Naive B cell (primary cell): Measurements from ENCODE around the gene ZFAND5. TPM values are rescaled to one million over a fixed set of nuclear protein-coding genes. Genes with fewer than 3 reads are reported as not detected.

ENCODE experiments used
- ATAC-seq, 2 donors: fragments of 150-1000 bp; cut with Tn5 transposase; 2 replicates each; pipeline ENCODE4 v1.10.0; 2021; ENCODE audit warnings: low read depth in 2 of 2, mild to moderate bottlenecking in 2 of 2, moderate library complexity in 2 of 2
- DNase-seq: peaks from one replicate; pipeline ENCODE4 v3.0.0; 2022
- H3K27ac Mint-ChIP-seq, 6 donors: one replicate each; pipeline ENCODE4 v1.8.0; 2020 to 2022; ENCODE audit warnings: mild to moderate bottlenecking in 6 of 6, mixed read lengths in 6 of 6, moderate library complexity in 5 of 6, inconsistent platforms in 2 of 6
- H3K27me3 Mint-ChIP-seq, 3 donors: one replicate each; pipeline ENCODE4 v1.8.0; 2021 to 2022; ENCODE audit warnings: mixed read lengths in 3 of 3, mild to moderate bottlenecking in 1 of 3
- H3K36me3 Mint-ChIP-seq, 2 donors: one replicate each; pipeline ENCODE4 v1.8.0; 2020 to 2022; ENCODE audit warnings: mixed read lengths in 2 of 2, inconsistent platforms in 1 of 2, mild to moderate bottlenecking in 1 of 2
- H3K4me1 Mint-ChIP-seq, 3 donors: one replicate each; pipeline ENCODE4 v1.8.0; 2020 to 2022; ENCODE audit warnings: mixed read lengths in 3 of 3, inconsistent platforms in 1 of 3, mild to moderate bottlenecking in 1 of 3, moderate library complexity in 1 of 3
- H3K4me3 Mint-ChIP-seq, 8 donors: one replicate each; pipeline ENCODE4 v1.8.0; 2020 to 2022; ENCODE audit warnings: mild to moderate bottlenecking in 8 of 8, mixed read lengths in 8 of 8, moderate library complexity in 8 of 8, inconsistent platforms in 2 of 8
- H3K9me3 Mint-ChIP-seq, 7 donors: one replicate each; pipeline ENCODE4 v1.8.0; 2020 to 2022; ENCODE audit warnings: mixed read lengths in 7 of 7, mild to moderate bottlenecking in 5 of 7, inconsistent platforms in 2 of 7, moderate library complexity in 1 of 7
- polyA plus RNA-seq, 6 donors: library from polyadenylated mRNA; unstranded; fragments of 300-500 nt; fragmentation: Illumina TruSeq; gene quantifications; one replicate each; pipeline ENCODE4 v1.2.3, GENCODE V29; 2021; ENCODE audit warnings: low read depth in 6 of 6

ZFAND5 gene
- polyA plus RNA-seq, 6 donors from 2014 or later: 59.6 to 100 (median 75.3) TPM

GRCh38 chr9:72356041-72356582, 8.9 kb downstream of the ZFAND5 start:
- no peak for ATAC-seq
- Mint-ChIP-seq H3K36me3 (peaks cover 15 to 23% of the 10 kb centered on the region in 2 donors), H3K27ac (peak overlapping the region; percentile 24 to 85 (median 69)), H3K9me3 (no peaks in the 10 kb centered on the region), H3K4me3 (no peak overlapping the region), H3K27me3 (no peaks in the 10 kb centered on the region), H3K4me1 (peaks cover 21 to 32% (median 26%) of the 10 kb centered on the region in 3 donors)
- no peak for DNase-seq

- H3K36me3 Mint-ChIP-seq: peaks cover 15 to 23% of the 10 kb centered on the region in 2 donors
- no peaks in the 10 kb centered on the region for H3K27me3 Mint-ChIP-seq
- peaks cover 19 to 29% (median 21%) of the 10 kb centered on the region in 3 donors for H3K4me1 Mint-ChIP-seq
- peak overlapping the region in 2 of 6 donors; percentile 18 to 54 for H3K27ac Mint-ChIP-seq
- no peak overlapping the region for H3K4me3 Mint-ChIP-seq
- H3K9me3 Mint-ChIP-seq: no peaks in the 10 kb centered on the region
- ATAC-seq (no peak), DNase-seq (no peak)
These were observed 9.9 kb downstream of the ZFAND5 start for GRCh38 chr9:72355153-72355552.

- H3K9me3 Mint-ChIP-seq: no peaks in the 10 kb centered on the region
- peaks cover 18 to 29% (median 21%) of the 10 kb centered on the region in 3 donors for H3K4me1 Mint-ChIP-seq
- H3K27me3 Mint-ChIP-seq: no peaks in the 10 kb centered on the region
- ATAC-seq (no peak), DNase-seq (no peak)
- H3K27ac Mint-ChIP-seq: peak overlapping the region in 2 of 6 donors; percentile 18 to 38
- peaks cover 15 to 23% of the 10 kb centered on the region in 2 donors for H3K36me3 Mint-ChIP-seq
- H3K4me3 Mint-ChIP-seq: no peak overlapping the region
These were observed 10.3 kb downstream of the ZFAND5 start for GRCh38 chr9:72354704-72355103.

DNA sequence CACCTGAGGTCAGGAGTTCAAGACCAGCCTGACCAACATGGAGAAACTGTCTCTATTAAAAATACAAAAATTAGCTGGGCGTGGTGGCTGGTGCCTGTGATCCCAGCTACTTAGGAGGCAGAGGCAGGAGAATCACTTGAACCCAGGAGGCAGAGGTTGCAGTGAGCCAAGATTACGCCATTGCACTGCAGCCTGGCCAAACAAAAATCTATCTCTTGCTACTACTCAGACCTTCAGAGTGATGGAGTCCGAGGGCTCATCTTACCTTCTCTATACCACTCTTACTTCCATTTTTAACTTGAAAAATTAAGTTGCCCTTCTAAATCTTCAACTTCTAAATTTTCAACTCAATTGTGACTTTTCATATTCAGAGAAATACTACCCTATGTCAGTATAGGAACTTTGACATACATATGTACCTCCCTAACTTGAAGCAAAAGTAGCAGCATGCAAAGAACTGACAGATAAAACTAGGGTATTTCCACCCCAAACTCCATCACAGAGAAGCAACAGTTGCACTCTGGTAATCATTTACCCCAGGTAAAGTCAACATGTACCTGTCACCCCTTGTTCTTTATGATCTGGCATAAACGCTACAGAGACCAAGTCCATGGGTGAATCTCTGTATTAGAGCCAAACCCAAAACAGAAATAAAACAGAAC, 11.4 kb downstream of the ZFAND5 start:
- no peak for ATAC-seq
- Mint-ChIP-seq H3K4me3 (no peak overlapping the region), H3K36me3 (peaks cover 8 to 23% of the 10 kb centered on the region in 2 donors), H3K27ac (peak overlapping the region in 5 of 6 donors; percentile 21 to 73 (median 33)), H3K9me3 (no peaks in the 10 kb centered on the region), H3K4me1 (peaks cover 11 to 20% (median 17%) of the 10 kb centered on the region in 3 donors), H3K27me3 (no peaks in the 10 kb centered on the region)
- no peak for DNase-seq

DNA sequence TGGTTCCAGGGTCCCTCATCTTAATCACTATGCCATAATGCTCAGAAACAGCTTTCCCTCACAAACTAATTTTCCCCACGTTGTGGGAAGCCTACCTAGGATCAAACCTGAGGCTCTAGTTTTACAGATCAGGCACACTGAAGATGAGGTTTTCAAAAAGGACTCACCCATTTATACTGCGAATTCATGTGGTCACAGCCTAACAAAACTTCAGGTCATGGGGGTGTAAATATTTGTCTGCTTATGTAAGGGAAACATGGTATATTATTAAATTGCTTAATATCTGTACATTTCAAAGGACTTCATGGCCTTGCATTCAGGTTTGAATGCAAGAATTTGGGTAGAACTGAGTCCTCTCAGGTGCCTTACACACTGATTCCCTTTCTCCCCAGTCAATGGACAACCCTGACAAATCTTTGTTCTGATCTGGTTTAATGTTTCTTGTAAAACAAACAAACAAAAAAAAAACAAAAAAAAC, 12.1 kb downstream of the ZFAND5 start:
- H3K4me3 Mint-ChIP-seq: no peak overlapping the region
- peak overlapping the region in 1 of 6 donors; percentile 73 for H3K27ac Mint-ChIP-seq
- ATAC-seq: no peak
- H3K4me1 Mint-ChIP-seq: peaks cover 7 to 15% (median 13%) of the 10 kb centered on the region in 3 donors
- peaks cover 8 to 19% of the 10 kb centered on the region in 2 donors for H3K36me3 Mint-ChIP-seq
- DNase-seq: no peak
- H3K9me3 Mint-ChIP-seq: no peaks in the 10 kb centered on the region
- no peaks in the 10 kb centered on the region for H3K27me3 Mint-ChIP-seq

DNA sequence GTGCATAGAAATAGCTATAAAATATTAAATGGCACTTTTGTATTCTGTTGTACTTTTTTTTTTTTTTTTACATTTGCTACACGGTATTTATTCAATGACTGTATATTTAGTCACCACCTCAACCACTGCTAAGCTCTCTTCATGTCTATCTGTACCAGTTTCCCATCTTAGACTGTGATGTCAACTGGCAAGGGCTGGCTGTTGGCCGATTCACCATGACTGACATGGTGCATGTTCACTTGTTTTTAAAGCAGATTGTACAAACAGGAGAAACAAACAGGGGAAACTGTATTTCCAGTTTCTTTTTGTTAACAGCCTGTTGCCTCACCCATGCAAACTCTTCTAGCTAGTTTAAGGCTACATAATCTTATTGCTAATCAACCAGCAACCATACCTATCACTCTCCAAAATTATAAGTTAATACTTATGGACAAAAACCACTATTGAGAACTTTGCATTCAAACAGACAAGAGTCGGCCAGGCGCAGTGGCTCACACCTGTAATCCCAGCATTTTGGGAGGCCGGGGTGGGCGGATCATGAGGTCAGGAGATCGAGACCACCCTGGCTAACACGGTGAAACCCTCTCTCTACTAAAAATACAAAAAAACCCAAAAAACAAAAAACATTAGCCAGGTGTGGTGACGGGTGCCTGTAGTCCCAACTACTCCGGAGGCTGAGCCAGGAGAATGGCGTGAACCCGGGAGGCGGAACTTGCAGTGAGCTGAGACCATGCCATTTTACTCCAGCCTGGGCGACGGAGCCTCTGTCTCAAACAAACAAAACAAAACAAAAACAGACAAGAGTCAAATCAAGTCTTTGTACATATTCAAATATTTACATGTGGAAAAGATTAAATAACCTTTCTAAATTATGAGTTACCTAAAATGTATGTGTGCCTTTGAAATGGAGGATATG, 13.2 kb downstream of the ZFAND5 start:
- Mint-ChIP-seq H3K27me3 (no peaks in the 10 kb centered on the region), H3K27ac (peak overlapping the region in 1 of 6 donors; percentile 32), H3K4me1 (peaks cover under 1 to 8% (median 7%) of the 10 kb centered on the region in 3 donors), H3K9me3 (no peaks in the 10 kb centered on the region), H3K4me3 (no peak overlapping the region), H3K36me3 (peaks cover 8 to 14% of the 10 kb centered on the region in 2 donors)
- no peak for DNase-seq
- ATAC-seq: no peak

DNA sequence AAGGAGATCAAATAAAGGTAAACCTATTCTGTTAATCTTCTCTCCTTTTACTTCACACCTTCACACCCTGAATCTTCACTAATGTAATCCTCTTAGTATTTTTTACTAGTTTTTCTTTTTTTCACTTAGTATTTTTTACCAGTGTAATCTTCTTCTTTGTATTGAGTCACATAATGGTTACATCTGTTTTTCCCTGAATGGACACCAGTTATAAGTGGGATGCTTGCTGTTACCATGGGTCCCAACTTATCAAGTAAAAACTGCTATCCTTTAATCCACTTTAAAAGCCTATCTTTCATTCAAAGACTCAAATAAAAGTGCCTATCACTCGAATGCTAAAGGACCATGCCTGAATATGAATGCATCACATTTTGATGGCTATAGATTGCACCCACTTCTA, 15.1 kb downstream of the ZFAND5 start:
- Mint-ChIP-seq H3K36me3 (no peaks in the 10 kb centered on the region), H3K9me3 (no peaks in the 10 kb centered on the region), H3K27ac (peak overlapping the region in 3 of 6 donors; percentile 44 to 86 (median 55)), H3K4me1 (peaks cover 0 to 4% (median 0%) of the 10 kb centered on the region in 3 donors), H3K4me3 (no peak overlapping the region), H3K27me3 (no peaks in the 10 kb centered on the region)
- DNase-seq (no peak), ATAC-seq (no peak)

GRCh38 chr9:72349240-72349639, 15.8 kb downstream of the ZFAND5 start:
- Mint-ChIP-seq H3K36me3 (no peaks in the 10 kb centered on the region), H3K27ac (peak overlapping the region in 1 of 6 donors; percentile 7), H3K4me3 (no peak overlapping the region), H3K27me3 (no peaks in the 10 kb centered on the region), H3K9me3 (no peaks in the 10 kb centered on the region), H3K4me1 (peaks cover 0 to 4% (median 0%) of the 10 kb centered on the region in 3 donors)
- no peak for DNase-seq
- ATAC-seq: no peak

DNA sequence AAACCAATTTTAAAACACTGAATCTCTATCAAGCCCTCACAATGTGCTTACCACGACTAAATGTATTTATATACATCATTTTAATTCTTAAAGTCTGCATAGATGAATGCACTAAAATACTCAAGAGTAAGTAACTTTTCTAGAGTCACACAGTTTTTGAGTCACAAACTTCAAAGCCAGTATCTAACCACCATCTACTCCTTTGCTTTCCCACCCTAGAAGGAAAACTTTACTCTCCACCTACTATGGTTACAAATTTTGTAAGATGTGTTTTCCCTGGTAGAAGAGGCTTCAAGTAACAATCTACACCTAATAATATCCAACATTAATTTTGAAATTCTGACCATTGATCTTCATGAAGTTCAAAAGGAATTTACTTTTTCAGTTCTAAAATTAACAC, 18.7 kb downstream of the ZFAND5 start:
- no peaks in the 10 kb centered on the region for H3K9me3 Mint-ChIP-seq
- H3K4me3 Mint-ChIP-seq: no peak overlapping the region
- peaks cover 0 to 8% (median 0%) of the 10 kb centered on the region in 3 donors for H3K4me1 Mint-ChIP-seq
- DNase-seq (no peak), ATAC-seq (no peak)
- peaks cover 0 to 9% of the 10 kb centered on the region in 2 donors for H3K36me3 Mint-ChIP-seq
- no peak overlapping the region for H3K27ac Mint-ChIP-seq
- H3K27me3 Mint-ChIP-seq: no peaks in the 10 kb centered on the region

- H3K27me3 Mint-ChIP-seq: no peaks in the 10 kb centered on the region
- no peaks in the 10 kb centered on the region for H3K9me3 Mint-ChIP-seq
- H3K36me3 Mint-ChIP-seq: peaks cover 0 to 24% of the 10 kb centered on the region in 2 donors
- H3K27ac Mint-ChIP-seq: no peak overlapping the region
- no peak for DNase-seq
- ATAC-seq: no peak
- no peak overlapping the region for H3K4me3 Mint-ChIP-seq
- H3K4me1 Mint-ChIP-seq: peaks cover 0 to 13% (median 0%) of the 10 kb centered on the region in 3 donors
These were observed 26.4 kb downstream of the ZFAND5 start for GRCh38 chr9:72338631-72339030.

- no peak overlapping the region for H3K4me3 Mint-ChIP-seq
- ATAC-seq (no peak), DNase-seq (no peak)
- no peaks in the 10 kb centered on the region for H3K27me3 Mint-ChIP-seq
- H3K4me1 Mint-ChIP-seq: peaks cover 0 to 16% (median 0%) of the 10 kb centered on the region in 3 donors
- H3K9me3 Mint-ChIP-seq: no peaks in the 10 kb centered on the region
- no peak overlapping the region for H3K27ac Mint-ChIP-seq
- peaks cover 0 to 23% of the 10 kb centered on the region in 2 donors for H3K36me3 Mint-ChIP-seq
These were observed 27.7 kb downstream of the ZFAND5 start for GRCh38 chr9:72337286-72337685.

- no peak for DNase-seq
- no peak overlapping the region for H3K27ac Mint-ChIP-seq
- H3K4me3 Mint-ChIP-seq: no peak overlapping the region
- no peaks in the 10 kb centered on the region for H3K27me3 Mint-ChIP-seq
- H3K9me3 Mint-ChIP-seq: no peaks in the 10 kb centered on the region
- ATAC-seq: no peak
- peaks cover 0 to 4% (median 0%) of the 10 kb centered on the region in 3 donors for H3K4me1 Mint-ChIP-seq
- H3K36me3 Mint-ChIP-seq: peaks cover 0 to 12% of the 10 kb centered on the region in 2 donors
These were observed 30.2 kb downstream of the ZFAND5 start for GRCh38 chr9:72334658-72335337.

- DNase-seq (no peak), ATAC-seq (no peak)
- no peaks in the 10 kb centered on the region for H3K9me3 Mint-ChIP-seq
- no peaks in the 10 kb centered on the region for H3K27me3 Mint-ChIP-seq
- no peak overlapping the region for H3K4me3 Mint-ChIP-seq
- H3K36me3 Mint-ChIP-seq: peaks cover 0 to 6% of the 10 kb centered on the region in 2 donors
- H3K4me1 Mint-ChIP-seq: peaks cover 0 to 4% (median 0%) of the 10 kb centered on the region in 3 donors
- no peak overlapping the region for H3K27ac Mint-ChIP-seq
These were observed 31.3 kb downstream of the ZFAND5 start for GRCh38 chr9:72333709-72334108.
